ENCODE results near the gene SLC45A1. TPM values are rescaled to one million over a fixed set of nuclear protein-coding genes. Genes with fewer than 3 reads are reported as not detected.

SLC45A1 gene
- polyA plus RNA-seq, 3 donors, result 2.8 to 3.6 (median 3.5) TPM

GRCh38 chr1:8351693-8352470, 34.0 kb downstream of the SLC45A1 start:
- DNase-seq (ENCODE audit: low read depth in 3 of 3, low spot score in 2 of 3), result no peak

GRCh38 chr1:8352471-8352845, 34.5 kb downstream of the SLC45A1 start:
- no peak for DNase-seq (ENCODE audit: low read depth in 3 of 3, low spot score in 2 of 3)

GRCh38 chr1:8352886-8353785, 35.2 kb downstream of the SLC45A1 start:
- no peak for DNase-seq (ENCODE audit: low read depth in 3 of 3, low spot score in 2 of 3)

GRCh38 chr1:8354038-8354437, 36.1 kb downstream of the SLC45A1 start:
- DNase-seq (ENCODE audit: low read depth in 3 of 3, low spot score in 2 of 3), result no peak

GRCh38 chr1:8355439-8356255, 37.7 kb downstream of the SLC45A1 start:
- no peak for DNase-seq (ENCODE audit: low read depth in 3 of 3, low spot score in 2 of 3)

- no peak for DNase-seq (ENCODE audit: low read depth in 3 of 3, low spot score in 2 of 3)
Observed at GRCh38 chr1:8356256-8357209, 38.6 kb downstream of the SLC45A1 start.

- no peak for DNase-seq (ENCODE audit: low read depth in 3 of 3, low spot score in 2 of 3)
Observed at GRCh38 chr1:8357329-8358101, 39.6 kb downstream of the SLC45A1 start.

- no peak for DNase-seq (ENCODE audit: low read depth in 3 of 3, low spot score in 2 of 3)
Observed at GRCh38 chr1:8358241-8358896, 40.5 kb downstream of the SLC45A1 start.

- no peak for DNase-seq (ENCODE audit: low read depth in 3 of 3, low spot score in 2 of 3)
Observed at GRCh38 chr1:8358897-8359616, 41.1 kb downstream of the SLC45A1 start.

- DNase-seq (ENCODE audit: low read depth in 3 of 3, low spot score in 2 of 3), result no peak
Observed at GRCh38 chr1:8359617-8360481, 41.9 kb downstream of the SLC45A1 start.

- no peak for DNase-seq (ENCODE audit: low read depth in 3 of 3, low spot score in 2 of 3)
Observed at GRCh38 chr1:8360493-8361197, 42.7 kb downstream of the SLC45A1 start.

GRCh38 chr1:8361198-8361849, 43.4 kb downstream of the SLC45A1 start:
- DNase-seq (ENCODE audit: low read depth in 3 of 3, low spot score in 2 of 3), result no peak

GRCh38 chr1:8362701-8363101, 44.8 kb downstream of the SLC45A1 start:
- DNase-seq (ENCODE audit: low read depth in 3 of 3, low spot score in 2 of 3), result no peak

- DNase-seq (ENCODE audit: low read depth in 3 of 3, low spot score in 2 of 3), result no peak
Observed at GRCh38 chr1:8363186-8363766, 45.4 kb downstream of the SLC45A1 start.

- no peak for DNase-seq (ENCODE audit: low read depth in 3 of 3, low spot score in 2 of 3)
Observed at GRCh38 chr1:8363767-8364301, 45.9 kb downstream of the SLC45A1 start.

Data from right renal cortex interstitium (tissue), 3 donors.